ENCODE data around the gene CYB5B. TPM values are rescaled to one million over a fixed set of nuclear protein-coding genes. Genes with fewer than 3 reads are reported as not detected.
A peak's percentile ranks its signal among the peaks of the same experiment; 100 is the strongest.

Gene CYB5B
- total RNA-seq, 3 donors from 2014 or later, result 28.2 to 48.0 (median 34.7) TPM

- intact Hi-C loops (cut with DNase I; ENCODE audit: low total_unique reads), result no loop called here
- no peaks in the 10 kb centered on the region for H3K27me3 ChIP-seq
- no peak overlapping the region for H3K4me3 ChIP-seq
- H3K27ac ChIP-seq, result no peak overlapping the region
- peaks cover 0 to 6% of the 10 kb centered on the region in 2 donors for H3K4me1 ChIP-seq
- peak in 1 of 2 donors; percentile 7 for DNase-seq (ENCODE audit: low spot score in 2 of 2)
- no peaks in the 10 kb centered on the region for H3K36me3 ChIP-seq
- H3K9me3 ChIP-seq, result no peaks in the 10 kb centered on the region
- TF ChIP-seq CTCF (IDR thresholded peaks at IDR 0.05) (no peak), POLR2AphosphoS5 (IDR thresholded peaks at IDR 0.05) (no peak), POLR2A (IDR thresholded peaks at IDR 0.05) (no peak)
Observed at GRCh38 chr16:69382421-69382820, 42.0 kb upstream of the CYB5B start.

GRCh38 chr16:69384974-69385373 is 39.4 kb upstream of the CYB5B start:
- peak overlapping the region; percentile 76 to 85 (median 80) for H3K4me3 ChIP-seq
- H3K27ac ChIP-seq, result peak overlapping the region; percentile 93 to 97
- H3K36me3 ChIP-seq, result no peaks in the 10 kb centered on the region
- no peak for DNase-seq (ENCODE audit: low spot score in 2 of 2)
- no peak for TF ChIP-seq CTCF (IDR thresholded peaks at IDR 0.05)
- TF ChIP-seq POLR2A (IDR thresholded peaks at IDR 0.05), result no peak
- no peak for TF ChIP-seq POLR2AphosphoS5 (IDR thresholded peaks at IDR 0.05)
- peaks cover 0 to 6% of the 10 kb centered on the region in 2 donors for H3K4me1 ChIP-seq
- intact Hi-C loops (cut with DNase I; ENCODE audit: low total_unique reads), result no loop called here
- H3K9me3 ChIP-seq, result no peaks in the 10 kb centered on the region
- H3K27me3 ChIP-seq, result no peaks in the 10 kb centered on the region

GRCh38 chr16:69386596-69386995 is 37.8 kb upstream of the CYB5B start:
- H3K4me3 ChIP-seq, result peak overlapping the region in 1 of 3 donors; percentile 76
- DNase-seq (ENCODE audit: low spot score in 2 of 2), result peak in 1 of 2 donors; percentile 16
- no peaks in the 10 kb centered on the region for H3K9me3 ChIP-seq
- H3K27ac ChIP-seq, result no peak overlapping the region
- H3K36me3 ChIP-seq, result no peaks in the 10 kb centered on the region
- no peak for TF ChIP-seq CTCF (IDR thresholded peaks at IDR 0.05)
- intact Hi-C loops (cut with DNase I; ENCODE audit: low total_unique reads), result no loop called here
- H3K27me3 ChIP-seq, result no peaks in the 10 kb centered on the region
- peaks cover 0 to 6% of the 10 kb centered on the region in 2 donors for H3K4me1 ChIP-seq

- Histone ChIP-seq H3K36me3 (no peaks in the 10 kb centered on the region), H3K4me1 (peaks cover 0 to 11% of the 10 kb centered on the region in 2 donors), H3K27me3 (no peaks in the 10 kb centered on the region), H3K9me3 (no peaks in the 10 kb centered on the region), H3K27ac (peak overlapping the region in 1 of 2 donors; percentile 8), H3K4me3 (no peak overlapping the region)
- TF ChIP-seq POLR2A (IDR thresholded peaks at IDR 0.05) (no peak), POLR2AphosphoS5 (IDR thresholded peaks at IDR 0.05) (no peak), CTCF (IDR thresholded peaks at IDR 0.05) (no peak)
- peak in 1 of 2 donors; percentile 17 for DNase-seq (ENCODE audit: low spot score in 2 of 2)
- intact Hi-C loops (cut with DNase I; ENCODE audit: low total_unique reads), result no loop called here
Observed at GRCh38 chr16:69393898-69394849, 30.2 kb upstream of the CYB5B start.

GRCh38 chr16:69395859-69396186 is 28.6 kb upstream of the CYB5B start:
- Histone ChIP-seq H3K36me3 (no peaks in the 10 kb centered on the region), H3K27ac (peak overlapping the region; percentile 78 to 89), H3K9me3 (no peaks in the 10 kb centered on the region), H3K27me3 (no peaks in the 10 kb centered on the region), H3K4me1 (peaks cover 0 to 11% of the 10 kb centered on the region in 2 donors), H3K4me3 (no peak overlapping the region)
- no peak for DNase-seq (ENCODE audit: low spot score in 2 of 2)
- TF ChIP-seq POLR2AphosphoS5 (IDR thresholded peaks at IDR 0.05), result no peak
- TF ChIP-seq CTCF (IDR thresholded peaks at IDR 0.05), result no peak
- no peak for TF ChIP-seq POLR2A (IDR thresholded peaks at IDR 0.05)
- intact Hi-C loops (cut with DNase I; ENCODE audit: low total_unique reads), result no loop called here

Measured in breast epithelium (tissue), 4 donors.